ENCODE results near the gene SUMO3. TPM values are rescaled to one million over a fixed set of nuclear protein-coding genes. Genes with fewer than 3 reads are reported as not detected.

The SUMO3 gene
- total and polyA plus RNA-seq, 2 of the 8 experiments (the other 6 are each of a cell fraction or from before 2014, with no cell fraction given): 96.8 to 101 TPM

DNA sequence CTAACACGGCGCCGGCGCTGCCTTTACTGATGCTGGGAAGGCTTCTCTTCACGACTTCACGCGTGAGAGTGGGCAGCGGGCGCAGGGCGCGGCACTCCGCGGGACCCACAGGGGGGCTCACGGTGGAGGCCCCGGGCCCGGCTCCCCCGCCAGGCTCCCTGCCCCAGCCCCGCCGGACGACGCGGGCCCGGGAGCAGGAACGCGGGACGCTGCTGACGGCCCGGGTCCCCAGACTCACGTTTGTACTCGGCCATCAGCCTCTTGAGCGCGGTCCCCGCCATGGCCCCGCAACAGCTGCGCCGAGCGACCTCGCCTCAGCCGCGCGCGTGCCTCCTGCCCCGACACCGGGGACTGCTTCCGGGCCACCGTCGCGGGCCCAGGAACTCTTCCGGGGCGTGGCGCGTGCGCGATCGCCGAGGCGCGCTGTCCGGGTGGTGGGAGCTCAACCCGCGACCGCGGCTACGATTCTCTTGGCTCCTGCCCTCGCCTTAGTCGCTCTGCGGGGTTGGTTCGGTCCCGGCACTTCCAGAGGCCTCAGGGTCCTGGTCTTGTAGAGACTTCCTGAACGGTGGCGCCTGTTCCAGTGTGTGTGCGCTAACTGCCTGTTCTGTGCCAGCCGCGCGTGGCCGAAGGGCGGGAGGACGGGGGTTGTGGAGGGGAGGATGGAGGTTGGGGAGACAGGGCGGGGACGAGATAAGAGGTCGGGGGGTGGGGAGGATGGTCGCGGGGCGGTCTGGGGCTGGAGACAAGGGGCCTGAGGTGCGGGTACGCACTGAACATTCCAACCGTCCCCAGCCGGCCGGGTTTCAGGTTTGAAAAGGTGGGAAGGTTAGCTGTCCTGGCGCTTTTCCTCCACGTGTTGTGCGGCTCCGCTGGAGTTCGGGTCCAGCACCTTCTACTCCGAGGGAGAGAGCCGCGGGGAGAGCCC lies 16.1 kb downstream of the SUMO3 start, which contains the start of gene UBE2G2:
UBE2G2 (minus strand) TSS at position 353 of the 928 bp plus-strand sequence; CDS start at position 281, 72 bp downstream.
- WGBS, 2 experiments (ENCODE audit: extremely low coverage in 1 of 2, insufficient coverage in 1 of 2, insufficient read length in 1 of 2, insufficient replicate concordance in 2 of 2, low coverage in 1 of 2, low lambda C conversion rate in 2 of 2, missing lambda C conversion rate in 1 of 2): 0% methylated on average over 66 of the region's 97 CpGs; no CpG with 5 or more reads in 1 of the 2 experiments
- POLR2A ChIA-PET (ENCODE audit: partially characterized antibody): interaction anchor here (0.6 to 8.0 kb wide), 21 partner anchors 8 to 301 kb away, joined by 3 to 72 read pairs (median 4); partner anchors contain the start of genes ITGB2, PTTG1IP and SUMO3
- Histone ChIP-seq H3K4me1 (replicated peaks in 1 of 4; ENCODE audit: control insufficient read depth in 3 of 4, insufficient read depth in 4 of 4, low read length in 3 of 4) (peaks cover 0 to 12% (median 1%) of the 10 kb centered on the region in 4 experiments; a peak in 3 of 7 replicates), H3K23ac (ENCODE audit: insufficient read length) (no peak within 1 kb of the TSS), H3K14ac (ENCODE audit: insufficient read length) (no peak within 1 kb of the TSS), H3K9ac (replicated peaks in 1 of 4; ENCODE audit: extremely low read depth in 1 of 4, low read depth in 3 of 4, low read length in 3 of 4) (peak within 1 kb of the TSS; percentile 60 to 77 (median 68)), H2BK12ac (ENCODE audit: low read depth, low read length) (no peak within 1 kb of the TSS), H3K4me3 (ENCODE audit: extremely low read depth in 1 of 4, insufficient read depth in 2 of 4, low read depth in 3 of 4, low read length in 4 of 4) (peak within 1 kb of the TSS; percentile 59 to 93 (median 80)), H3K56ac (replicated peaks; ENCODE audit: insufficient read length, low read depth, low read length) (peak within 1 kb of the TSS; percentile 74), H2AK5ac (ENCODE audit: low read depth, low read length) (no peak within 1 kb of the TSS), H3K36me3 (ENCODE audit: control insufficient read depth in 2 of 4, insufficient read depth in 4 of 4, low read length in 3 of 4) (peaks cover 0 to 31% (median 21%) of the 10 kb centered on the region in 4 experiments; a peak in 7 of 8 replicates), H4K8ac (ENCODE audit: extremely low read depth, insufficient read depth, low read length) (peak within 1 kb of the TSS; percentile 82), H3K27me3 (replicated peaks in 1 of 4; ENCODE audit: control insufficient read depth in 3 of 4, extremely low read depth in 1 of 4, insufficient read depth in 3 of 4, low read length in 3 of 4) (no peaks in the 10 kb centered on the region), H3K9me3 (ENCODE audit: insufficient read depth in 2 of 2, low read depth in 1 of 2, low read length in 1 of 2) (no peaks in the 10 kb centered on the region), H3K4me2 (ENCODE audit: insufficient read depth in 1 of 2, low read depth in 2 of 2, low read length in 2 of 2) (peak within 1 kb of the TSS; percentile 81 to 88), H3K79me2 (ENCODE audit: control insufficient read depth in 1 of 2, insufficient read depth in 2 of 2, low read length in 2 of 2) (peaks cover 13 to 45% of the 10 kb centered on the region in 2 experiments), H2AFZ (ENCODE audit: low read length) (no peak within 1 kb of the TSS), H3K79me1 (ENCODE audit: low read depth, low read length) (peaks cover 2% of the 10 kb centered on the region; the same call in 1 of the 2 replicates), H4K20me1 (replicated peaks in 1 of 2; ENCODE audit: control insufficient read depth in 1 of 2, insufficient read depth in 2 of 2, low read length in 2 of 2) (peaks cover 7 to 11% of the 10 kb centered on the region in 2 experiments), H2BK5ac (ENCODE audit: low read depth, low read length) (peak within 1 kb of the TSS; percentile 67; the same call in 1 of the 2 replicates), H3K18ac (ENCODE audit: extremely low read depth, low read length) (no peak within 1 kb of the TSS), H3K27ac (ENCODE audit: low read depth, low read length) (peak within 1 kb of the TSS; percentile 75; the same call in 1 of the 2 replicates), H2BK15ac (ENCODE audit: low read length) (0 out of 2 replicates have a peak within 1 kb of the TSS, but pooled peaks have one; percentile 47), H4K5ac (ENCODE audit: insufficient read length, low read depth, low read length) (peak within 1 kb of the TSS; percentile 79), H3K4ac (replicated peaks; ENCODE audit: insufficient read length, low read depth, low read length) (peak within 1 kb of the TSS; percentile 87), H2BK20ac (ENCODE audit: low read length) (no peak within 1 kb of the TSS), H4K91ac (replicated peaks; ENCODE audit: insufficient read length, low read length) (peak within 1 kb of the TSS; percentile 58), H2BK120ac (replicated peaks; ENCODE audit: low read depth, low read length) (no peak within 1 kb of the TSS), H3K23me2 (ENCODE audit: low read depth, low read length) (peaks cover 5% of the 10 kb centered on the region)
- no peak for FAIRE-seq
- DNase-seq (ENCODE audit: low read depth in 1 of 2, low spot score in 2 of 2): peak in 1 of 2 experiments; percentile 91
- CTCF ChIA-PET (ENCODE audit: partially characterized antibody): interaction anchor here (0.6 to 2.5 kb wide), 14 partner anchors 8 to 306 kb away, joined by 3 to 8 read pairs (median 5); no protein-coding TSS in a partner anchor
- TF ChIP-seq NANOG (IDR thresholded peaks at IDR 0.05; ENCODE audit: insufficient read depth, low read depth, low read length, poor library complexity, severe bottlenecking): no peak
- TF ChIP-seq CBX5 (IDR thresholded peaks at IDR 0.05; ENCODE audit: low read depth, low read length): no peak
- 0 out of 2 replicates have a peak, but pooled peaks have one; percentile 3 for TF ChIP-seq BACH1 (IDR thresholded peaks at IDR 0.05; ENCODE audit: low read length)
- no peak for TF ChIP-seq SP2 (IDR thresholded peaks at IDR 0.05; ENCODE audit: low read length)
- no peak for TF ChIP-seq YY1 (IDR thresholded peaks at IDR 0.05; ENCODE audit: low read depth, low read length)
- no peak for TF ChIP-seq SIX5 (IDR thresholded peaks at IDR 0.05; ENCODE audit: low read depth, low read length)
- no peak for TF ChIP-seq ATF3 (IDR thresholded peaks at IDR 0.05; ENCODE audit: insufficient read depth, low read depth, low read length)
- TF ChIP-seq SP1 (IDR thresholded peaks at IDR 0.05; ENCODE audit: low read depth, low read length): no peak
- no peak for TF ChIP-seq KDM5A (IDR thresholded peaks at IDR 0.05; ENCODE audit: low read length)
- no peak for TF ChIP-seq POU5F1 (IDR thresholded peaks at IDR 0.05; ENCODE audit: low read depth, low read length)
- TF ChIP-seq POLR2AphosphoS5 (IDR thresholded peaks at IDR 0.05; ENCODE audit: low read depth, low read length): peak; percentile 76
